ENCODE results near the gene PCDHA1. TPM values are rescaled to one million over a fixed set of nuclear protein-coding genes. Genes with fewer than 3 reads are reported as not detected.

The PCDHA1 gene
- total RNA-seq, 4 donors from 2014 or later: 0.41 TPM; not detected in 3

GRCh38 chr5:140965905-140966292 lies 180.0 kb downstream of the PCDHA1 start:
- intact Hi-C loops (cut with DNase I; ENCODE audit: low total_unique reads): no loop called here
- Histone ChIP-seq H3K27me3 (no peaks in the 10 kb centered on the region), H3K4me1 (no peaks in the 10 kb centered on the region), H3K9me3 (no peaks in the 10 kb centered on the region), H3K27ac (peak overlapping the region; percentile 16 to 51), H3K36me3 (no peaks in the 10 kb centered on the region), H3K4me3 (peak overlapping the region; percentile 40 to 41)
- peak in 1 of 2 donors; percentile 16 for DNase-seq
- TF ChIP-seq CTCF (IDR thresholded peaks at IDR 0.05): no peak
- TF ChIP-seq POLR2A (IDR thresholded peaks at IDR 0.05): no peak

GRCh38 chr5:140966293-140967225 lies 180.6 kb downstream of the PCDHA1 start, which contains the start of gene PCDHAC2:
Gene PCDHAC2, plus strand, starts transcription at chr5:140966476. Its CDS starts 291 bp downstream, at chr5:140966767.
- intact Hi-C loops (cut with DNase I; ENCODE audit: low total_unique reads): no loop called here
- no peaks in the 10 kb centered on the region for H3K36me3 ChIP-seq
- peak; percentile 28 to 32 for DNase-seq
- H3K4me1 ChIP-seq: no peaks in the 10 kb centered on the region
- no peaks in the 10 kb centered on the region for H3K9me3 ChIP-seq
- H3K27ac ChIP-seq: peak within 1 kb of the TSS; percentile 16 to 51
- peak within 1 kb of the TSS; percentile 40 to 41 for H3K4me3 ChIP-seq
- no peak for TF ChIP-seq POLR2A (IDR thresholded peaks at IDR 0.05)
- TF ChIP-seq CTCF (IDR thresholded peaks at IDR 0.05): no peak
- no peaks in the 10 kb centered on the region for H3K27me3 ChIP-seq

- no peak for DNase-seq
- intact Hi-C loops (cut with DNase I; ENCODE audit: low total_unique reads): no loop called here
- Histone ChIP-seq H3K27me3 (no peaks in the 10 kb centered on the region), H3K36me3 (no peaks in the 10 kb centered on the region), H3K4me1 (no peaks in the 10 kb centered on the region), H3K27ac (no peak overlapping the region), H3K9me3 (no peaks in the 10 kb centered on the region), H3K4me3 (peak overlapping the region; percentile 40 to 41)
- TF ChIP-seq CTCF (IDR thresholded peaks at IDR 0.05) (no peak), POLR2A (IDR thresholded peaks at IDR 0.05) (no peak)
These were observed 181.4 kb downstream of the PCDHA1 start for GRCh38 chr5:140967226-140967893.

GRCh38 chr5:140969880-140970279 lies 183.9 kb downstream of the PCDHA1 start:
- no peak for DNase-seq
- no peaks in the 10 kb centered on the region for H3K36me3 ChIP-seq
- H3K27me3 ChIP-seq: no peaks in the 10 kb centered on the region
- TF ChIP-seq CTCF (IDR thresholded peaks at IDR 0.05) (no peak), POLR2A (IDR thresholded peaks at IDR 0.05) (no peak)
- no peaks in the 10 kb centered on the region for H3K4me1 ChIP-seq
- no peak overlapping the region for H3K27ac ChIP-seq
- no peak overlapping the region for H3K4me3 ChIP-seq
- no peaks in the 10 kb centered on the region for H3K9me3 ChIP-seq
- intact Hi-C loops (cut with DNase I; ENCODE audit: low total_unique reads): no loop called here

- TF ChIP-seq CTCF (IDR thresholded peaks at IDR 0.05) (no peak), POLR2A (IDR thresholded peaks at IDR 0.05) (no peak)
- Histone ChIP-seq H3K4me1 (no peaks in the 10 kb centered on the region), H3K4me3 (no peak overlapping the region), H3K27me3 (no peaks in the 10 kb centered on the region), H3K36me3 (no peaks in the 10 kb centered on the region), H3K9me3 (no peaks in the 10 kb centered on the region), H3K27ac (no peak overlapping the region)
- intact Hi-C loops (cut with DNase I; ENCODE audit: low total_unique reads): no loop called here
- no peak for DNase-seq
These were observed 187.6 kb downstream of the PCDHA1 start for GRCh38 chr5:140973550-140973949.

Measured in uterus (tissue), 4 donors.